IMR-90 (cell line): ENCODE measurements around the gene PCDHGC4. TPM values are rescaled to one million over a fixed set of nuclear protein-coding genes. Genes with fewer than 3 reads are reported as not detected.

Experiments used
- ATAC-seq: fragments of 200-7000 bp; cut with Tn5 transposase; 2 replicates; pipeline ENCODE4 v1.9.1; 2020; ENCODE audit warnings: low read depth, mild to moderate bottlenecking, moderate library complexity
- BruUV-seq: library from RNA; stranded (reverse); fragments of 400-500 nt; replicated peaks from 2 replicates; lab custom pipeline; 2021; lab: Mats Ljungman, UMichigan
- CTCF ChIA-PET: fragments of 300-600 bp; formaldehyde crosslinking; extraction: SDS; loops from one replicate; lab custom pipeline; 2021; ENCODE audit warnings: antibody characterized with exemption; lab: Yijun Ruan, JAX
- POLR2A ChIA-PET: fragments of 300-600 bp; sonication (Branson Sonifier 250); formaldehyde crosslinking; loops from one replicate; lab custom pipeline; 2022; ENCODE audit warnings: antibody characterized with exemption; ENCODE audit not compliant: unreplicated experiment; lab: Charles Lee
- DNase-seq: peaks from one replicate; pipeline ENCODE4 v3.0.0; 2013
- H2AFZ ChIP-seq: replicated peaks from 2 replicates; pipeline ENCODE3; 2013; ENCODE audit warnings: low read length, mild to moderate bottlenecking; ENCODE audit not compliant: poor library complexity
- H2AK5ac ChIP-seq: 2 replicates; pipeline ENCODE4 v1.6.1; 2013; ENCODE audit warnings: low read depth, low read length, inconsistent platforms
- H2AK9ac ChIP-seq: replicated peaks from 2 replicates; pipeline ENCODE3; 2013; ENCODE audit warnings: mild to moderate bottlenecking, low read depth, low read length, moderate library complexity; ENCODE audit not compliant: poor library complexity
- H2BK120ac ChIP-seq: 2 replicates; pipeline ENCODE4 v1.6.1; 2013; ENCODE audit warnings: low read depth, low read length, inconsistent platforms
- H2BK15ac ChIP-seq: 3 replicates; pipeline ENCODE4 v1.6.1; 2013; ENCODE audit warnings: low read depth, low read length, inconsistent platforms
- H2BK20ac ChIP-seq: 2 replicates; pipeline ENCODE4 v1.6.1; 2013; ENCODE audit warnings: low read depth, mild to moderate bottlenecking, inconsistent platforms, low read length, moderate library complexity
- H2BK5ac ChIP-seq: 2 replicates; pipeline ENCODE4 v1.6.1; 2013; ENCODE audit warnings: mild to moderate bottlenecking, low read depth, low read length, inconsistent platforms; ENCODE audit not compliant: poor library complexity, severe bottlenecking
- H3K14ac ChIP-seq: replicated peaks from 2 replicates; pipeline ENCODE4 v1.6.1; 2013; ENCODE audit warnings: low read depth, low read length, inconsistent platforms
- H3K18ac ChIP-seq: 2 replicates; pipeline ENCODE4 v1.6.1; 2013; ENCODE audit warnings: low read depth, low read length, control low read depth
- H3K23ac ChIP-seq: 2 replicates; pipeline ENCODE4 v1.6.1; 2013; ENCODE audit warnings: low read depth, low read length, inconsistent platforms
- H3K27ac ChIP-seq: 2 replicates; pipeline ENCODE4 v1.5.1; 2013; ENCODE audit warnings: mild to moderate bottlenecking, control low read depth, low read length; ENCODE audit not compliant: insufficient read depth
- H3K27me3 ChIP-seq: 2 replicates; pipeline ENCODE4 v1.6.1; 2013; ENCODE audit warnings: low read length; ENCODE audit not compliant: control insufficient read depth, insufficient read depth
- H3K36me3 ChIP-seq: 2 replicates; pipeline ENCODE4 v1.6.1; 2013; ENCODE audit warnings: low read length, mixed read lengths; ENCODE audit not compliant: control insufficient read depth, insufficient read depth
- H3K4ac ChIP-seq: 2 replicates; pipeline ENCODE4 v1.6.1; 2013; ENCODE audit warnings: low read depth, low read length, inconsistent platforms
- H3K4me1 ChIP-seq: 2 replicates; pipeline ENCODE4 v1.6.1; 2013; ENCODE audit warnings: low read length, mixed read lengths; ENCODE audit not compliant: control insufficient read depth, insufficient read depth
- H3K4me2 ChIP-seq: 2 replicates; pipeline ENCODE4 v1.6.1; 2013; ENCODE audit warnings: low read depth, mild to moderate bottlenecking, control low read depth, low read length, moderate library complexity
- H3K4me3 ChIP-seq: 2 replicates; pipeline ENCODE4 v1.5.1; 2013; ENCODE audit warnings: low read depth, mild to moderate bottlenecking, control low read depth, low read length, moderate library complexity; ENCODE audit not compliant: insufficient read depth
- H3K56ac ChIP-seq: 2 replicates; pipeline ENCODE4 v1.6.1; 2013; ENCODE audit warnings: low read length, inconsistent platforms; ENCODE audit not compliant: insufficient read depth; ENCODE audit errors: extremely low read depth
- H3K79me1 ChIP-seq, 2 experiments: 2 replicates each; pipeline ENCODE4 v1.6.1; 2013; ENCODE audit warnings: low read length in 2 of 2, inconsistent platforms in 1 of 2, low read depth in 1 of 2
- H3K9ac ChIP-seq: 2 replicates; pipeline ENCODE4 v1.6.1; 2013; ENCODE audit warnings: low read depth, low read length, control low read depth
- H3K9me1 ChIP-seq: 2 replicates; pipeline ENCODE4 v1.6.1; 2013; ENCODE audit warnings: low read length, inconsistent platforms; ENCODE audit not compliant: insufficient read depth
- H3K9me3 ChIP-seq: 2 replicates; pipeline ENCODE4 v1.6.1; 2013; ENCODE audit warnings: low read length; ENCODE audit not compliant: control insufficient read depth, insufficient read depth
- H4K20me1 ChIP-seq: 2 replicates; pipeline ENCODE4 v1.6.1; 2013; ENCODE audit warnings: low read length, inconsistent platforms; ENCODE audit not compliant: insufficient read depth
- H4K5ac ChIP-seq: 2 replicates; pipeline ENCODE4 v1.6.1; 2013; ENCODE audit warnings: mild to moderate bottlenecking, low read depth, low read length, control low read depth
- H4K8ac ChIP-seq, 2 experiments: 2 replicates each; pipeline ENCODE4 v1.6.1; 2013; ENCODE audit warnings: low read depth in 2 of 2, low read length in 2 of 2, control low read depth in 1 of 2, inconsistent platforms in 1 of 2
- H4K91ac ChIP-seq: 2 replicates; pipeline ENCODE4 v1.6.1; 2013; ENCODE audit warnings: low read depth, low read length, inconsistent platforms; ENCODE audit not compliant: insufficient read depth
- BHLHE40 ChIP-seq: fragments of 150-350 bp; IDR thresholded peaks from 2 replicates; pipeline ENCODE4 v1.6.1; 2016; ENCODE audit warnings: mild to moderate bottlenecking, low read depth, low read length
- CEBPB ChIP-seq: IDR thresholded peaks from 2 replicates; pipeline ENCODE4 v1.6.1; 2012; ENCODE audit warnings: low read depth, low read length, improper control_type of control experiment
- CHD1 ChIP-seq: IDR thresholded peaks from 2 replicates; pipeline ENCODE4 v1.6.1; 2012; ENCODE audit warnings: low read depth, low read length, improper control_type of control experiment
- RCOR1 ChIP-seq: IDR thresholded peaks from 2 replicates; pipeline ENCODE4 v1.6.1; 2012; ENCODE audit warnings: mild to moderate bottlenecking, low read length, improper control_type of control experiment; ENCODE audit not compliant: insufficient replicate concordance
- RFX5 ChIP-seq: IDR thresholded peaks from 2 replicates; pipeline ENCODE4 v1.8.0; 2012; ENCODE audit warnings: low read depth, mild to moderate bottlenecking, low read length, moderate library complexity
- SMC3 ChIP-seq: fragments of 150-350 bp; IDR thresholded peaks from 2 replicates; pipeline ENCODE4 v1.6.1; 2016; ENCODE audit warnings: low read depth, mild to moderate bottlenecking, antibody characterized with exemption, low read length, moderate library complexity
- USF2 ChIP-seq: fragments of 150-350 bp; IDR thresholded peaks from 2 replicates; pipeline ENCODE4 v1.6.1; 2017; ENCODE audit warnings: mild to moderate bottlenecking, antibody characterized with exemption, low read length, low read depth
- WGBS, 2 experiments: methylation state at CpG; one replicate each; pipeline versions ENCODE4 v1.1.5 to v1.1.7; 2013; ENCODE audit warnings: missing lambda C conversion rate in 2 of 2; ENCODE audit not compliant: insufficient read length in 1 of 2; ENCODE audit errors: extremely low coverage in 2 of 2; 5-methylcytosine and 5-hydroxymethylcytosine counted together
- dilution Hi-C: fragments of 300-500 bp; cut with HindIII; formaldehyde crosslinking; loops from one replicate; pipeline ENCODE4 v1.14.3; 2018; ENCODE audit warnings: low sequenced_read_pairs; ENCODE audit not compliant: unreplicated experiment
- in situ Hi-C: fragments of 300-500 bp; cut with MboI; formaldehyde crosslinking; loops from 3 replicates; pipeline ENCODE4 v1.14.3; 2019; ENCODE audit warnings: low sequenced_read_pairs, inconsistent platforms, mixed read lengths
- intact Hi-C: fragments of 100-400 bp; cut with micrococcal nuclease; formaldehyde crosslinking; loops from 2 replicates; pipeline ENCODE4 v1.10.0; 2022
- polyA plus RNA-seq, 3 experiments: library from polyadenylated mRNA; depleted of rRNA; stranded (reverse); fragments of >200 nt; gene quantifications; 2 replicates each; pipeline ENCODE4 v1.2.3, GENCODE V29; 2012; ENCODE audit warnings: low replicate concordance in 1 of 3
- total RNA-seq: library from RNA; depleted of rRNA; stranded (reverse); fragments of >200 nt; gene quantifications from 2 replicates; pipeline ENCODE4 v1.2.3, GENCODE V29; 2012

Gene PCDHGC4
- total and polyA plus RNA-seq, 2 of the 4 experiments (the other 2 are of a cell fraction), result 0.65 to 1.6 TPM

GRCh38 chr5:141514330-141515133 is 29.7 kb downstream of the PCDHGC4 start:
- peaks cover 25% of the 10 kb centered on the region for H3K36me3 ChIP-seq
- no peaks in the 10 kb centered on the region for H3K9me3 ChIP-seq
- H3K4me2 ChIP-seq, result peak overlapping the region; percentile 86; the same call in 1 of the 2 replicates
- H3K9ac ChIP-seq, result peak overlapping the region; percentile 20; the same call in 1 of the 2 replicates
- peak overlapping the region; percentile 84 for H3K27ac ChIP-seq
- BruUV-seq, result no TSS peak
- H3K23ac ChIP-seq, result peak overlapping the region; percentile 55; the same call in 1 of the 2 replicates
- H2BK5ac ChIP-seq, result peak overlapping the region; percentile 72
- H2AK5ac ChIP-seq, result peak overlapping the region; percentile 81
- dilution Hi-C loops (no loop called here), intact Hi-C loops (no loop called here), in situ Hi-C loops (no loop called here)
- H3K9me1 ChIP-seq, result peaks cover 42% of the 10 kb centered on the region
- peak overlapping the region; percentile 66 for H4K91ac ChIP-seq
- ChIA-PET CTCF (interaction anchor here (1.5 to 2.7 kb wide), 4 partner anchors 10 to 45 kb away, joined by 3 to 16 read pairs (median 12); no protein-coding TSS in a partner anchor), POLR2A (no interaction called here)
- H2AFZ ChIP-seq, result peak overlapping the region; percentile 34
- WGBS, 2 experiments, result 83% methylated on average over 3 of the region's 6 CpGs; no CpG with 5 or more reads in 1 of the 2 experiments
- peak; percentile 54 for DNase-seq
- TF ChIP-seq SMC3, result no peak
- no peak for TF ChIP-seq RCOR1
- TF ChIP-seq USF2, result no peak
- no peak for TF ChIP-seq BHLHE40
- no peak for TF ChIP-seq RFX5
- TF ChIP-seq CHD1, result no peak
- TF ChIP-seq CEBPB, result no peak
- peak overlapping the region; percentile 86 for H2BK120ac ChIP-seq
- peak; percentile 2 for ATAC-seq
- peak overlapping the region; percentile 79 to 81 for H4K8ac ChIP-seq
- H3K79me1 ChIP-seq, result peaks cover 12 to 66% of the 10 kb centered on the region in 2 experiments
- H3K18ac ChIP-seq, result peak overlapping the region; percentile 83
- H3K4ac ChIP-seq, result peak overlapping the region; percentile 96
- peaks cover 2% of the 10 kb centered on the region for H4K20me1 ChIP-seq
- H2AK9ac ChIP-seq, result peak overlapping the region; percentile 90
- H3K4me1 ChIP-seq, result peaks cover 57% of the 10 kb centered on the region
- peak overlapping the region; percentile 38; the same call in 1 of the 2 replicates for H3K56ac ChIP-seq
- H2BK15ac ChIP-seq, result peak overlapping the region; percentile 41; the same call in 2 of the 3 replicates
- peak overlapping the region; percentile 84 for H4K5ac ChIP-seq
- H3K14ac ChIP-seq, result peak overlapping the region; percentile 92
- H3K27me3 ChIP-seq, result no peaks in the 10 kb centered on the region
- H3K4me3 ChIP-seq, result no peak overlapping the region
- H2BK20ac ChIP-seq, result peak overlapping the region; percentile 62; the same call in 1 of the 2 replicates
